WTC11 (cell line): Measurements from ENCODE around the gene USP8. TPM values are rescaled to one million over a fixed set of nuclear protein-coding genes. Genes with fewer than 3 reads are reported as not detected.

ENCODE experiments used
- ATAC-seq: fragments of 200-7000 bp; cut with Tn5 transposase; 2 replicates; pipeline ENCODE4 v1.10.0; 2021; ENCODE audit warnings: mild to moderate bottlenecking, moderate library complexity
- CTCF ChIA-PET: fragments of 300-600 bp; sonication (Branson Sonifier 250); formaldehyde crosslinking; loops from one replicate; lab custom pipeline; 2021; ENCODE audit warnings: antibody characterized with exemption; lab: Charles Lee
- POLR2A ChIA-PET: fragments of 350-600 bp; sonication (Branson Sonifier 250); formaldehyde crosslinking; loops from one replicate; lab custom pipeline; 2021; ENCODE audit warnings: antibody characterized with exemption; lab: Charles Lee
- DNase-seq: peaks from one replicate; pipeline ENCODE4 v3.0.0; 2021; ENCODE audit warnings: low spot score
- H3K27ac Mint-ChIP-seq: 2 replicates; pipeline ENCODE4 v1.8.0; 2021; ENCODE audit warnings: mixed read lengths
- H3K27me3 Mint-ChIP-seq: 2 replicates; pipeline ENCODE4 v1.8.0; 2021; ENCODE audit warnings: low read depth, mild to moderate bottlenecking, moderate library complexity, mixed read lengths
- H3K36me3 Mint-ChIP-seq: 2 replicates; pipeline ENCODE4 v1.8.0; 2021; ENCODE audit warnings: mixed read lengths
- H3K4me1 Mint-ChIP-seq: 2 replicates; pipeline ENCODE4 v1.8.0; 2022; ENCODE audit warnings: mixed read lengths
- H3K4me3 Mint-ChIP-seq: 2 replicates; pipeline ENCODE4 v1.8.0; 2021; ENCODE audit warnings: mild to moderate bottlenecking, moderate library complexity, mixed read lengths
- H3K9me3 Mint-ChIP-seq: 2 replicates; pipeline ENCODE4 v1.8.0; 2021; ENCODE audit warnings: mixed read lengths
- AFF4 ChIP-seq: sonication (generic); formaldehyde crosslinking; IDR thresholded peaks from 2 replicates; pipeline ENCODE4 v1.8.1; 2023; ENCODE audit warnings: mild to moderate bottlenecking, missing genetic modification reagents, borderline replicate concordance
- AR ChIP-seq: fragments of 250-450 bp; sonication (Bioruptor Pico); IDR thresholded peaks from 2 replicates; pipeline ENCODE4 v1.9.0; 2021; ENCODE audit warnings: mild to moderate bottlenecking
- CREM ChIP-seq: sonication (generic); formaldehyde crosslinking; IDR thresholded peaks from 2 replicates; pipeline ENCODE4 v1.8.1; 2022; ENCODE audit warnings: mild to moderate bottlenecking, missing genetic modification reagents, moderate library complexity
- E2F5 ChIP-seq: sonication (generic); formaldehyde crosslinking; IDR thresholded peaks from 2 replicates; pipeline ENCODE4 v1.8.1; 2022; ENCODE audit warnings: mild to moderate bottlenecking, moderate library complexity, missing genetic modification reagents
- ELF4 ChIP-seq: sonication (generic); formaldehyde crosslinking; IDR thresholded peaks from 2 replicates; pipeline ENCODE4 v1.8.1; 2022; ENCODE audit warnings: low read depth, mild to moderate bottlenecking, moderate library complexity, missing genetic modification reagents
- GABPB1 ChIP-seq: sonication (generic); formaldehyde crosslinking; IDR thresholded peaks from 2 replicates; pipeline ENCODE4 v1.8.1; 2023; ENCODE audit warnings: mild to moderate bottlenecking, missing genetic modification reagents
- GTF2I ChIP-seq: fragments of 250-450 bp; sonication (Bioruptor Pico); conservative IDR thresholded peaks from 2 replicates; pipeline ENCODE4 v1.4.0; 2021; ENCODE audit warnings: mild to moderate bottlenecking
- HMGXB4 ChIP-seq: sonication (generic); formaldehyde crosslinking; IDR thresholded peaks from 2 replicates; pipeline ENCODE4 v1.8.1; 2023; ENCODE audit warnings: mild to moderate bottlenecking, moderate library complexity, missing genetic modification reagents
- IRF2 ChIP-seq: sonication (generic); formaldehyde crosslinking; IDR thresholded peaks from 2 replicates; pipeline ENCODE4 v1.8.0; 2022; ENCODE audit warnings: low read depth, missing genetic modification reagents, borderline replicate concordance
- MLX ChIP-seq: sonication (generic); formaldehyde crosslinking; IDR thresholded peaks from 2 replicates; pipeline ENCODE4 v1.8.1; 2023; ENCODE audit warnings: mild to moderate bottlenecking, missing genetic modification reagents, moderate library complexity
- MYBL2 ChIP-seq: sonication (generic); formaldehyde crosslinking; IDR thresholded peaks from 2 replicates; pipeline ENCODE4 v1.8.1; 2023; ENCODE audit warnings: mild to moderate bottlenecking, moderate library complexity, missing genetic modification reagents
- OVOL2 ChIP-seq: fragments of 250-450 bp; sonication (Bioruptor Pico); IDR thresholded peaks from 2 replicates; pipeline ENCODE4 v1.9.0; 2021; ENCODE audit warnings: mild to moderate bottlenecking, borderline replicate concordance
- PRRX2 ChIP-seq: fragments of 250-450 bp; sonication (Bioruptor Pico); IDR thresholded peaks from 2 replicates; pipeline ENCODE4 v1.8.0; 2021; ENCODE audit warnings: mild to moderate bottlenecking
- SMAD3 ChIP-seq: sonication (generic); formaldehyde crosslinking; IDR thresholded peaks from 2 replicates; pipeline ENCODE4 v1.8.0; 2022; ENCODE audit warnings: missing genetic modification reagents, mild to moderate bottlenecking, borderline replicate concordance
- TP53 ChIP-seq: sonication (generic); formaldehyde crosslinking; IDR thresholded peaks from 2 replicates; pipeline ENCODE4 v1.8.1; 2023; ENCODE audit warnings: mild to moderate bottlenecking, missing genetic modification reagents
- USF1 ChIP-seq: sonication (generic); formaldehyde crosslinking; IDR thresholded peaks from 2 replicates; pipeline ENCODE4 v1.8.0; 2022; ENCODE audit warnings: mild to moderate bottlenecking, missing genetic modification reagents
- ZNF121 ChIP-seq: sonication (generic); formaldehyde crosslinking; IDR thresholded peaks from 2 replicates; pipeline ENCODE4 v1.8.0; 2023; ENCODE audit warnings: missing genetic modification reagents
- ZNF263 ChIP-seq: sonication (generic); formaldehyde crosslinking; IDR thresholded peaks from 2 replicates; pipeline ENCODE4 v1.8.1; 2022; ENCODE audit warnings: low read depth, mild to moderate bottlenecking, moderate library complexity, missing genetic modification reagents
- total RNA-seq: library from RNA; stranded (reverse); gene quantifications from 3 replicates; pipeline ENCODE4 v1.2.3, GENCODE V29; 2021

Gene USP8
- total RNA-seq, 1 experiment from 2014 or later = 63.7 TPM

GRCh38 chr15:50496692-50497091 lies 72.5 kb downstream of the USP8 start:
- CTCF ChIA-PET = no interaction called here
- POLR2A ChIA-PET = no interaction called here
- Mint-ChIP-seq H3K4me1 (no peaks in the 10 kb centered on the region), H3K36me3 (peaks cover 68% of the 10 kb centered on the region), H3K27ac (no peak overlapping the region), H3K4me3 (no peak overlapping the region), H3K27me3 (no peaks in the 10 kb centered on the region), H3K9me3 (no peaks in the 10 kb centered on the region)
- no peak for ATAC-seq
- no peak for TF ChIP-seq MYBL2 (CRISPR knock-in tag)
- TF ChIP-seq HMGXB4 (CRISPR knock-in tag) = no peak
- TF ChIP-seq AR (CRISPR knock-in tag) = no peak
- no peak for TF ChIP-seq ZNF263 (CRISPR knock-in tag)
- TF ChIP-seq TP53 (CRISPR knock-in tag) = no peak
- no peak for TF ChIP-seq IRF2 (CRISPR knock-in tag)
- TF ChIP-seq GTF2I = no peak
- TF ChIP-seq ZNF121 (CRISPR knock-in tag) = no peak
- no peak for TF ChIP-seq GABPB1
- DNase-seq = no peak

GRCh38 chr15:50500352-50500751 lies 76.1 kb downstream of the USP8 start:
- Mint-ChIP-seq H3K9me3 (no peaks in the 10 kb centered on the region), H3K27me3 (no peaks in the 10 kb centered on the region), H3K36me3 (peaks cover 38% of the 10 kb centered on the region), H3K27ac (no peak overlapping the region), H3K4me1 (peaks cover 2% of the 10 kb centered on the region), H3K4me3 (no peak overlapping the region)
- DNase-seq (no peak), ATAC-seq (no peak)
- CTCF ChIA-PET = no interaction called here
- POLR2A ChIA-PET = no interaction called here
- no peak for TF ChIP-seq PRRX2
- TF ChIP-seq MLX (CRISPR knock-in tag) = no peak
- TF ChIP-seq OVOL2 = no peak

GRCh38 chr15:50501815-50502214 lies 77.6 kb downstream of the USP8 start:
- peaks cover 13% of the 10 kb centered on the region for H3K4me1 Mint-ChIP-seq
- no peak for TF ChIP-seq SMAD3 (CRISPR knock-in tag)
- TF ChIP-seq E2F5 (CRISPR knock-in tag) = no peak
- TF ChIP-seq ELF4 (CRISPR knock-in tag) = no peak
- TF ChIP-seq USF1 (CRISPR knock-in tag) = no peak
- TF ChIP-seq AFF4 (CRISPR knock-in tag) = no peak
- TF ChIP-seq IRF2 (CRISPR knock-in tag) = no peak
- TF ChIP-seq CREM = no peak

More at GRCh38 chr15:50501815-50502214, 77.6 kb downstream of the USP8 start:
- no peak overlapping the region for H3K27ac Mint-ChIP-seq
- no peak for ATAC-seq
- DNase-seq = no peak
- peaks cover 27% of the 10 kb centered on the region for H3K36me3 Mint-ChIP-seq
- no peaks in the 10 kb centered on the region for H3K27me3 Mint-ChIP-seq
- ChIA-PET POLR2A (interaction anchor here (0.6 kb wide), 1 partner anchor 39 kb away, joined by 4 read pairs; no protein-coding TSS in a partner anchor), CTCF (interaction anchor here (0.6 kb wide), 1 partner anchor 1518 kb away, joined by 5 read pairs; no protein-coding TSS in a partner anchor)
- no peak overlapping the region for H3K4me3 Mint-ChIP-seq
- no peaks in the 10 kb centered on the region for H3K9me3 Mint-ChIP-seq
